ENCODE measurements around the gene NKAIN2.

Gene NKAIN2

DNA sequence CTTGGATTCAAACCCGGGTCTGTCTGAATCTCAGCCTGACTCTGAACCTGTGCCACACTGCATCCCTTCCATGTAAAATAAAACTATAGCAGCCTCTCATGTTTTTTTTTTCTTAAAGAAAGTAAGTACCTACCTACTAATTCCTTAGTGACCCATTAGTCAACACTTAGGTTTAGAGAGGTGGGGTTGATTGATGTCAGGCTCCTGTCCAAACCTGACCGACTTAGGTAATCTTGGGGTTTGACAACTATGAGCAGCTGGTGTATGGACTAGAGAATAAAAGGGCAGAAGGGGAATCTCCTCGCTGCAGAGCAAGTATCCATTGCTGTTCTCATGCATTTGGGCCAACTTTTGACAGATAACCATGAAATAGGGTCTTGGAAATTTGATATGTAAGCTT lies 6.5 kb downstream of the NKAIN2 start:
- no peak for DNase-seq

GRCh38 chr6:123810948-123811347 lies 7.3 kb downstream of the NKAIN2 start:
- no peak for DNase-seq

GRCh38 chr6:123811378-123811777 lies 7.7 kb downstream of the NKAIN2 start:
- DNase-seq = no peak

DNA sequence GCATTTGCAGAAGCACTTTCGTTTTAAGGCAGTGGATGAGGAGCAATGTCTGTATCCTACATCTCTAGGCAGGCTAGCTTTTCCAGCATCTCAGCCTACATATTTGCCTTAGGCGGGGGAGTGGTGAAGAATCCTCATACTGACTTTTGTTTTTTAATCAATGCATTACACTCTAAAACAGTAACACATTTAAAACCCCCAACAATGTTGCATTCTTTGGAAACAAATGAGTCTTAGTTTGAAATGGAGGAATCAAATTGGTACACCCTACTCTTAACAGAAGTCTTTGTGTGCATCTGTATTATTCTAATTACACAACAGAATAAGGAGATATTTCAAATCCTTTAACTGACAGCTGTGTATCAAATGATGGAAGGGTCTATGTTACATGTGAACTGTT lies 9.0 kb downstream of the NKAIN2 start:
- no peak for DNase-seq

GRCh38 chr6:123821112-123821511 lies 17.4 kb downstream of the NKAIN2 start:
- DNase-seq = no peak

DNA sequence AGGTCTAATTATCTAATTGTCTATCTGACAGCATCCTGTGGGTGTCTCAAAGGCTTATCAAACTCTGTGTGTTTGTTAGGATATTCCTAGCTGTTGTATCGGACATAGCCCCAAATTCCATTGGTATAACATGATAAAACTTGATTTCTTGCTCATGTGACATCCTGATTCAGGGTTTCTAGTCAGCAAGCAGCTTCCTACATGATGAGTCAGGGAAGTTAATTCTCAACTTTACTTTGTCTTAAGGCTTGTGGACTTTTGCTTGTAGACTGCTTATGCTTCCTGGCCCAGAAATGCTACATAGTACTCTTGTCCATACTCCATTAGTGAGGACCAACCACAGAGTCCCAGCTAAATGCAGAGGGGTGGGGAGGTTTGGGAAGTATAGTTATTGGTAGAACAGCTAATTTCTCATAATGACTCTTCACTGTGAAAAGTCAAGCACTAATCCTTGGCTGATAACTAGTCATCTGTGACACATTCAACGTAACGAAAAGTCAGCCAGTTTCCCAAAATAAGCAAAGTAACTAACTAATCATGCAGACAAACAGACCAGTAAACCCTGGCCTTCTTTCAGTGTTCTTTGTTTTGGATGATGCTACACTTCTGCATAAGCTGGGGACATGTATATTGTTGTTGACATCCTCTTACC lies 25.8 kb downstream of the NKAIN2 start:
- no peak for DNase-seq

GRCh38 chr6:123830120-123830519 lies 26.5 kb downstream of the NKAIN2 start:
- DNase-seq = no peak

DNA sequence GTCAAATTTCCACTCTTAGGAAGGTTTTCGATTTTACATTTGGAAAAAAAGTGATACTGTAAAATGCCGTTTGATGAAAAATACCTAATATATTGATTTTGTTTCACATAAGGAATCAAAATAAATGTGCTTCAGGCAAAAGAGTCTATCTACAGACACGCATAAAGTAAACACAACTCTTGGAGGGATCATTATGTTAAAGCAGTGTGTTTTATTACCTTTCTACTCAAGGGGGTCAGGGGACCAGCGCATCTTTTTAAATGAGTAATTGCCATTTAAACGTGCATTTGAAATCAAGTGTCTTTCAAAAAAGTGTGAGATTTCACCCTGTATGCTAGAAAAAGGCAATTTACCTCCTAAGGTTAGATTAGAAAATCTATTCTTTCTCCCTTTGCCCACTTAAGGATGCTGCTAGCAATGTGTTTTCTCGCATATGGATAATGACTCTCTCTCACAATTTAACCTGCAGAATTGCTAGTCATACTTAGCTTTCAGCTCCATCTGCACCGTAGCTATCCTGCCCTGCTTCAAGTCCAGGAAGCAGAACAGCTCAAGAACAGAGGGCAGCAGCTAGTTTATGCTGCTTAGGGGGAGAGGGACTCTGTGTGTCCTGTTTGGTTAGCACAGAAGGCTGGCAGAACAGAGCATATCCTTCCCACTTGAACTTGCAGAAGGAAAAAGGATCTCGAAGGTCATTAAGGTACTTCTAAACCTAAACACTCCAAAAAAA lies 35.0 kb downstream of the NKAIN2 start:
- DNase-seq = no peak

GRCh38 chr6:123841067-123841896 lies 37.6 kb downstream of the NKAIN2 start:
- DNase-seq = no peak

DNA sequence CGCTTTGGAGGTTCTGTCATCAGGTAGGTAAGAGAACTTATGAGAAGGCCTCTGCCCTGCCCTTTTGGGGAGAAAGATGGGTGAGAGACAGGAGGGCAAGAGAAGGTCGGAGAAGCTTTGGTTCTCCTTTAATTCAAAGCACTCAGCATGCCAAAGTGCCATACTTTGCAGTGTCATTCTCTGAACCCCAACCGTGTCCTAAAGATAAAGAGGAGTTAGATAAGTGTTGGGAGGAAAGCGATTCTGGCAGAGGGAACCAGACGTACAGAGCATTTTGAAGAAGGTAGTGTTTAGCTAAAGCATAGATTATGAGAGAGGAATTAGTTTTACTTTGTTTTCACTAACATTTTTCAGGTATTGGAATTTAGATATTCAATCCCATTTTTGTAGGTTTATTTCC lies 40.3 kb downstream of the NKAIN2 start:
- DNase-seq = no peak

DNA sequence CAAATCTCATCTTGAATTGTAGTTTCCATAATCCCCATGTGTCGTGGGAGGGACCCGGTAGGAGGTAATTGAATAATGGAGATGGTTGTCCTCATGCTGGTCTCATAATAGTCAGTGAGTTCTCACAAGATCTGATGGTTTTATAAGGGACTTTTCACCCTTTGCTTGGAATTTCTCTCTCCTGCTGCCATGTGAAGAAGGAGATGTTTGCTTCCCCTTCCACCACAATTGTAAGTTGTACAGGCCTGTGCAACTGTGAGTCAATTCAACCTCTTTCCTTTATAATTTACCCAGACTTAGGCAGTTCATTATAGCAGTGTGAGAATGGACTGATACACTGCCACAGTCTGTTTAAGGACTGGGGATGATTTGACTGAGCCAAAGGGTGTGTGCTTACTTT lies 44.7 kb downstream of the NKAIN2 start:
- no peak for DNase-seq

- DNase-seq = no peak
These were observed 45.7 kb downstream of the NKAIN2 start for GRCh38 chr6:123849406-123849805.

DNA sequence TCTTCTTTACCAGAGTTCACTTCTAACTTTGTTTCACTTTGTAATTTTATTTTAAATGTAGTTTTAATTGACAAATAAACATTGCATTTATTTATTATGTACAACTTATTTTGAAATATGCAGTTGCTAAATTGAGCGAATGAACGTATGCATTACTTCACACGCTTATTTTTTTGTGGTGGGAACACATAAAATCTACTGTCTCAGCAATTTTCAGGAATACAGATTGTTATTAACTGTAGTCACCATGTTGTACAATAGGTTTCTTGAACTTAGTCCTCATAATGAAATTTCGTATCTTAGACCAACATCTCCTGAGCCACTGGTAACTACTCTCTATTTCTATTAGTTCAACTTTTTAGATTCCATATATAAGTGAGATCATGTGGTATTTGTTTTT lies 46.9 kb downstream of the NKAIN2 start:
- DNase-seq = no peak

GRCh38 chr6:123854201-123854600 lies 50.5 kb downstream of the NKAIN2 start:
- DNase-seq = no peak

DNA sequence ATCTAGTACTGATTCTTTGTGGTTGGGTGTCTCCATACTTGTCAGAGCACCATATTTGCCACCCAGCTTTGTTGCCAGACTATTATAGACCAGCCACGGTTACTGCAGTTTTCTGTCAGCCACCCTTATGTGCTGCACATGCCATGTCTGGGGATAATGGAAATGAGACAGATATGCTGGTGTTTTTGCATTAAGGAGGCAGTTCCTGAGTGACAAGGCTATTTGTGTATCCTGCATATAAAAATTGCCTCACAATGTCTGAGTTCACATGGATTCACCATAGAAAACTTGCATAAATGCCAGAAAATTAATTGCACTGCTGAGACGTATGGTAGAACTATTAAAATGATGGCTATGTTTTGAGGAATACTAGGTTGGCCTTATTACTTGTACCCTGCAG lies 51.8 kb downstream of the NKAIN2 start:
- DNase-seq = no peak

DNA sequence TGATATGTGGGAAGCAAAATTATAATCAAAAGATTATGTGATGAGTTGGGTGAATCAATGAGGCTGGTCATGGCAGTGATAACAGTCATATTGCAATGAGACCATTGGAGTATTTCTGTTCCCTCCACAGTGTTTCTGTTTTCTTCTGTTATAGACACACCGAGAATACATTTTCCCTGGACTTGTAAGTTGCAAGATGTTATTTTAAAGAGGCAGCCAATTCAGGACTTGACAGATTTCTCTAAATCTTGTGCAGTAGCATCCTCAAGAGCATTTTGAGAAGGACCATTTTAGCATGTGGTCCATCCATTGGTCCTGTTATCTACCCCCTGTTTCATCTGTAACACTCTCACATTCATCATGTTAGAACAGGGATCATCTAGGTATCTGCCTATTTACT lies 55.6 kb downstream of the NKAIN2 start:
- no peak for DNase-seq

DNA sequence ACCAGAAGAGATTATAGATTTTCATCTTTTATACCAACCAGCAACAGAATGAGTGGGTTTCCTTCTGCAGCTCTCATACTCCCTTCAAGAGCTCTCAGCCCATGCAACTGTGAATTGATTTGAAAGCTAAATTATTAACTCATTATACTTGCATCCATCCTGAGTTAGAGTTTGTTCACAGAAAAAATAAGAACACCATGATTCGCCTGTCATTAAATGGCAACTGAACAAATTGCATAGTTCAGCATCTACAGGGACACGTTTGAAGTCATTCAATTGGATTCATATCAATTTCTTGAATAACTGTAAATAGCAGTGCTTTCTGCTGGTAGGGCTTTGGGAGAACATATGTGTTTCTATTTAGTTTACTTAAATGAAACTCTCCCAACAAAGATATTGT lies 65.7 kb downstream of the NKAIN2 start:
- DNase-seq = no peak

- no peak for DNase-seq
These were observed 70.3 kb downstream of the NKAIN2 start for GRCh38 chr6:123873974-123874373.

GRCh38 chr6:123875784-123876183 lies 72.1 kb downstream of the NKAIN2 start:
- no peak for DNase-seq

- no peak for DNase-seq
These were observed 76.1 kb downstream of the NKAIN2 start for GRCh38 chr6:123879749-123880148.

DNA sequence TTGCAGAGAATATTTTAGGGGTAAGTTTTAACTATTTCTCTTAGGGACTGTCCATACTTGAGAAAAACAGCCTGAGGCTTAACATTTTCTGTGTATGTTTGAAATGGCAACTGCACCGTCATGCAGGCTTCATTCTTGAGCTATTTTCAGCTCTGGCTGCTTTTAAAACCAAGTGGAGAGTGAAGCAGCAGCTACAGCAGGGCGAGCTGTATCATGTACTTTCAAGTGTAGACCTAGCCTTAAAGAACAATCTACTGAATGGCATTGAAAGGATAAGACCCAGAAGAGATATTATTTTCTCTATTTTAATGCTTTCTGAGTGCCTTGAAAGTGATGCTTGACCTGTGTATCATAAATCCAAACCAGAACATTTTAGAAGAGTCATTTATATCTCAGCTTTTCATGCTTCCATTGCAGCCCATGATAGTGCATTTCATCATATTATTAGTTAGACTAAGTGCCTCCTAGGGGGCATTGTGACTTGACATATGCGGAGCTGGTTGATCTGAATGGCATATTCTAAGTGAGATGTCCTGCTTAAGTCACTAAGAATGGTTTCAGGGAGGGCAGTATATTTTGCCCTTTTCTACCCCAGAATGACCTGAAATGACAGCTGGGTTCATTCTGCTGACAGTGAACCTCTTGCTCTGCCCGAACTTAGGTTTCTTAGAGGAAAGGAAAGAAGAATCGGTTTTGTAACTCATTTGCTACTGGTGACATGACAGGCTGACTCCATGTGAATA lies 85.3 kb downstream of the NKAIN2 start:
- no peak for DNase-seq

GRCh38 chr6:123895346-123895745 lies 91.7 kb downstream of the NKAIN2 start:
- DNase-seq = no peak

DNA sequence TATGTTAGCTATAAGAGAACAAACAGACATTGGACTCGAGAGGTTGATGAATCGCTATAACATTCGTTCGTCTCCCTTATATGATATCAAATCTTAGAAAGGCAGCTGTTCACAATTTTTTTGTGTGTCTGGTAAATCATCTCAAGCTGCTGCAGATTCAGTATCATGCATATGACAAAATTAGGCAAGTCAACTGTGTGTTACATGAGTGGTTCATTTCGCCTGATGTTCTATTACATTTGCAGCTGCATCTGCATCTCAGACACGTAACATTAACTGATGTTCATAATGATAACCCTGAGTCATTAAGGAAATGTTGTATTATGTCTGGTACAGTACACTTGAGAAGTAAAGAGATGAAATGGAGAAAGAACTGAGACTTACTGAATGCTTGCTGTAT lies 92.1 kb downstream of the NKAIN2 start:
- no peak for DNase-seq
